CD8-positive, alpha-beta memory T cell (primary cell): Measurements from ENCODE around the gene FRK. TPM values are rescaled to one million over a fixed set of nuclear protein-coding genes. Genes with fewer than 3 reads are reported as not detected.

Source experiments
- CTCF ChIA-PET: fragments of 350-600 bp; sonication (Branson Sonifier 250); formaldehyde crosslinking; loops from one replicate; lab custom pipeline; 2021; ENCODE audit warnings: antibody characterized with exemption; lab: Charles Lee
- POLR2A ChIA-PET: fragments of 350-600 bp; sonication (Branson Sonifier 250); formaldehyde crosslinking; loops from one replicate; lab custom pipeline; 2021; ENCODE audit warnings: antibody characterized with exemption; lab: Charles Lee
- DNase-seq, 5 donors: peaks; one replicate each; pipeline versions ENCODE4 v3.0.0 to v3.0.0-alpha.2; 2020 to 2022; ENCODE audit warnings: mixed read lengths in 1 of 5
- H3K27ac ChIP-seq: one replicate; pipeline ENCODE4 v1.7.0; 2013; ENCODE audit warnings: low read depth, mild to moderate bottlenecking, low read length, moderate library complexity
- H3K27me3 ChIP-seq: 2 replicates; pipeline ENCODE4 v1.7.0; 2013; ENCODE audit warnings: low read length, mild to moderate bottlenecking; ENCODE audit not compliant: insufficient read depth, poor library complexity, severe bottlenecking
- H3K36me3 ChIP-seq: 2 replicates; pipeline ENCODE4 v1.7.0; 2013; ENCODE audit warnings: mild to moderate bottlenecking, low read length, moderate library complexity; ENCODE audit not compliant: insufficient read depth
- H3K4me1 ChIP-seq: 2 replicates; pipeline ENCODE4 v1.7.0; 2013; ENCODE audit warnings: mild to moderate bottlenecking, low read length, moderate library complexity; ENCODE audit not compliant: insufficient read depth
- H3K4me3 ChIP-seq: 2 replicates; pipeline ENCODE4 v1.7.0; 2013; ENCODE audit warnings: mild to moderate bottlenecking, low read length
- H3K9me3 ChIP-seq: 2 replicates; pipeline ENCODE4 v1.7.0; 2013; ENCODE audit warnings: mild to moderate bottlenecking, low read length
- H3K27ac Mint-ChIP-seq, 8 donors: one replicate each; pipeline ENCODE4 v1.8.0; 2020 to 2021; ENCODE audit warnings: mixed read lengths in 8 of 8, mild to moderate bottlenecking in 6 of 8, inconsistent platforms in 3 of 8, moderate library complexity in 3 of 8
- H3K27me3 Mint-ChIP-seq, 2 donors: one replicate each; pipeline ENCODE4 v1.8.0; 2020 to 2021; ENCODE audit warnings: mixed read lengths in 2 of 2, mild to moderate bottlenecking in 1 of 2, moderate library complexity in 1 of 2
- H3K36me3 Mint-ChIP-seq, 3 donors: one replicate each; pipeline ENCODE4 v1.8.0; 2020 to 2021; ENCODE audit warnings: mixed read lengths in 3 of 3, inconsistent platforms in 1 of 3, mild to moderate bottlenecking in 1 of 3
- H3K4me1 Mint-ChIP-seq, 3 donors: one replicate each; pipeline ENCODE4 v1.8.0; 2020 to 2021; ENCODE audit warnings: mixed read lengths in 3 of 3, inconsistent platforms in 1 of 3, mild to moderate bottlenecking in 1 of 3
- H3K4me3 Mint-ChIP-seq, 7 donors: one replicate each; pipeline ENCODE4 v1.8.0; 2020 to 2021; ENCODE audit warnings: mixed read lengths in 7 of 7, mild to moderate bottlenecking in 6 of 7, moderate library complexity in 4 of 7, inconsistent platforms in 2 of 7
- H3K9me3 Mint-ChIP-seq, 5 donors: one replicate each; pipeline ENCODE4 v1.8.0; 2020 to 2022; ENCODE audit warnings: mixed read lengths in 5 of 5, mild to moderate bottlenecking in 3 of 5, moderate library complexity in 2 of 5, inconsistent platforms in 1 of 5
- polyA plus RNA-seq: library from polyadenylated mRNA; unstranded; fragments of 300-500 nt; fragmentation: Illumina TruSeq; gene quantifications from one replicate; pipeline ENCODE4 v1.2.3, GENCODE V29; 2021
- total RNA-seq, 2 experiments: library from RNA; stranded (reverse); gene quantifications; one replicate each; pipeline ENCODE4 v1.2.3, GENCODE V29; 2021

The FRK gene
- total and polyA plus RNA-seq, 3 experiments from 2014 or later: 0.04 to 0.07 TPM; not detected in 1

- H3K4me1 Mint-ChIP-seq: no peaks in the 10 kb centered on the region
- Histone ChIP-seq H3K4me1 (no peaks in the 10 kb centered on the region), H3K9me3 (no peaks in the 10 kb centered on the region), H3K27me3 (no peaks in the 10 kb centered on the region), H3K4me3 (no peak overlapping the region), H3K36me3 (no peaks in the 10 kb centered on the region), H3K27ac (no peak overlapping the region)
- ChIA-PET POLR2A (no interaction called here), CTCF (no interaction called here)
- no peak for DNase-seq
- no peak overlapping the region for H3K27ac Mint-ChIP-seq
- no peak overlapping the region for H3K4me3 Mint-ChIP-seq
- H3K9me3 Mint-ChIP-seq: peaks cover 0 to 11% (median 0%) of the 10 kb centered on the region in 5 donors
- H3K27me3 Mint-ChIP-seq: peaks cover 4 to 23% of the 10 kb centered on the region in 2 donors
- H3K36me3 Mint-ChIP-seq: no peaks in the 10 kb centered on the region
Measured at GRCh38 chr6:116040993-116041392, 19.7 kb downstream of the FRK start.

GRCh38 chr6:116036885-116037284, 23.8 kb downstream of the FRK start:
- no peak overlapping the region for H3K4me3 ChIP-seq
- H3K27me3 ChIP-seq: no peaks in the 10 kb centered on the region
- no peaks in the 10 kb centered on the region for H3K4me1 Mint-ChIP-seq
- POLR2A ChIA-PET: no interaction called here
- no peaks in the 10 kb centered on the region for H3K36me3 Mint-ChIP-seq
- H3K27me3 Mint-ChIP-seq: peaks cover 3 to 18% of the 10 kb centered on the region in 2 donors
- no peaks in the 10 kb centered on the region for H3K4me1 ChIP-seq
- no peak overlapping the region for H3K27ac Mint-ChIP-seq
- no peaks in the 10 kb centered on the region for H3K9me3 ChIP-seq
- H3K9me3 Mint-ChIP-seq: no peaks in the 10 kb centered on the region
- no peak for DNase-seq
- CTCF ChIA-PET: no interaction called here
- H3K27ac ChIP-seq: no peak overlapping the region
- no peak overlapping the region for H3K4me3 Mint-ChIP-seq
- H3K36me3 ChIP-seq: no peaks in the 10 kb centered on the region

DNA sequence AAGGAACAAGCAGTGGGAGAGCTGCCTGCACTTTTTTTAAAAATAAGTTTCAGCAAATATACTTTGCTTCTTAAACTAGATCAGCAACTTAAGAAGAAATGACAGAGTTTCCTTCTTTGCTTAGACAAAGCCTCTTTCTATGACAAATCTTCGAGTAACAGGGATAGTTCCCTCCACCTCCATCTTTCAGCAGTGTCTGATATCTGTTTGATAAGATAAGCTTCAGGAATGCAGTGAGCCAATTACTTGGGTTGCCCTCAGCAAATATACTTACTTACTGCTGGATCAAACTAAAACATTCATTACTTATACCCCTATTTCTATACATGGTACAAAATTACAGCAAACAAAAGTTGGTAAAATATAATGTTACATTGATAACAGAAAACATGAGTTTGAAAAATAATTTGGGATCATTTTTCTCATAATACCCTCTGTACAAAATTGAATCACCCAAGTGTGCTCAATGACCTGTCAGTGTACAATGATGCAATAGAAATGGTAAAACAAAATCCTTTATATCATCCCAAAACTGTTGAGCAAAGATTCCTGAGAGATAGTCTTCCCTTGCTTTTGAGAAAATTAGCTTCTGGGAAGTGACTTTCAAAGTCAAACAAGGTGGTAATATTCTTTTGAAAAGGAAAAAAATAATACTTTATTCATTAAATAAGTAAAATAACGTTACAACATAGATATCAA, 24.5 kb downstream of the FRK start:
- Histone ChIP-seq H3K36me3 (no peaks in the 10 kb centered on the region), H3K27ac (no peak overlapping the region), H3K9me3 (no peaks in the 10 kb centered on the region), H3K27me3 (no peaks in the 10 kb centered on the region), H3K4me1 (no peaks in the 10 kb centered on the region), H3K4me3 (no peak overlapping the region)
- Mint-ChIP-seq H3K4me3 (no peak overlapping the region), H3K4me1 (no peaks in the 10 kb centered on the region), H3K9me3 (no peaks in the 10 kb centered on the region), H3K27ac (no peak overlapping the region), H3K36me3 (no peaks in the 10 kb centered on the region), H3K27me3 (peaks cover 3 to 14% of the 10 kb centered on the region in 2 donors)
- no peak for DNase-seq
- POLR2A ChIA-PET: no interaction called here
- CTCF ChIA-PET: no interaction called here

GRCh38 chr6:116035616-116036015, 25.1 kb downstream of the FRK start:
- no peak for DNase-seq
- no peaks in the 10 kb centered on the region for H3K4me1 Mint-ChIP-seq
- no peak overlapping the region for H3K27ac Mint-ChIP-seq
- peaks cover 3 to 11% of the 10 kb centered on the region in 2 donors for H3K27me3 Mint-ChIP-seq
- no peaks in the 10 kb centered on the region for H3K4me1 ChIP-seq
- no peak overlapping the region for H3K4me3 Mint-ChIP-seq
- H3K27ac ChIP-seq: no peak overlapping the region
- H3K9me3 Mint-ChIP-seq: no peaks in the 10 kb centered on the region
- no peaks in the 10 kb centered on the region for H3K36me3 Mint-ChIP-seq
- H3K4me3 ChIP-seq: no peak overlapping the region
- ChIA-PET CTCF (no interaction called here), POLR2A (no interaction called here)
- H3K9me3 ChIP-seq: no peaks in the 10 kb centered on the region
- H3K36me3 ChIP-seq: no peaks in the 10 kb centered on the region
- no peaks in the 10 kb centered on the region for H3K27me3 ChIP-seq

- H3K9me3 Mint-ChIP-seq: no peaks in the 10 kb centered on the region
- Histone ChIP-seq H3K4me3 (no peak overlapping the region), H3K27me3 (no peaks in the 10 kb centered on the region), H3K9me3 (no peaks in the 10 kb centered on the region), H3K4me1 (no peaks in the 10 kb centered on the region), H3K27ac (no peak overlapping the region), H3K36me3 (no peaks in the 10 kb centered on the region)
- no peak overlapping the region for H3K27ac Mint-ChIP-seq
- CTCF ChIA-PET: no interaction called here
- no peak for DNase-seq
- POLR2A ChIA-PET: no interaction called here
- H3K27me3 Mint-ChIP-seq: peaks cover 3 to 11% of the 10 kb centered on the region in 2 donors
- H3K4me1 Mint-ChIP-seq: no peaks in the 10 kb centered on the region
- no peaks in the 10 kb centered on the region for H3K36me3 Mint-ChIP-seq
- H3K4me3 Mint-ChIP-seq: no peak overlapping the region
Measured at GRCh38 chr6:116034327-116034726, 26.4 kb downstream of the FRK start.

DNA sequence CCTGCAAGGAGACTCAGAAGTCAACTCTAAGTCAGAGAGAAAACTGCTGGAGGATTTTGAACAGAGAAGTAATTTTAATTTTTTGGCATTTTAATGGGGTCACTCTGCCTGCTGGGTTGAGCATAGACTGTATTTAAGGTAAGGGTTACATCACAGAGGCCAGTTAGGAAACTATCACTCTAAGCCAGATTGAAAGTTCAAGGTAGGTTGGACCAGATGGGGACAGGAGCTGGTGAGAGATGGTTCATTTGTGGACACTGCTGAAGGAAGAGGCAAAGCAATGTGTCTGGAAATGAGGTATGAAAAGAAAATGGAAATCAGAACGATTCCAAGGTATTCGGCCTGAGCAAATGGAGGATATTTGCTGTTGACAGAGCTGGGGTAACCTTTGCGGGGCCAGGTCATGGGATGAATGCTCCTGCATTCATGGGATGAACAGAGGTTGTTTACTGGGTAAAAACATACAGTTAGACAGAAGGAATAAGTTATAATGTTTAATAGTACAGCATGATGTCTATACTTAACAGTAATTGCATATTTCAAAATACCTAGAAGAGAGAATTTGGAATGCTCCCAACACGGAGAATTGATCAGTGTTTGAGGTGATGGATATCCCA, 26.9 kb downstream of the FRK start:
- no peak for DNase-seq
- Histone ChIP-seq H3K9me3 (no peaks in the 10 kb centered on the region), H3K27me3 (no peaks in the 10 kb centered on the region), H3K4me3 (no peak overlapping the region), H3K36me3 (no peaks in the 10 kb centered on the region), H3K4me1 (no peaks in the 10 kb centered on the region), H3K27ac (no peak overlapping the region)
- H3K4me1 Mint-ChIP-seq: no peaks in the 10 kb centered on the region
- no peak overlapping the region for H3K4me3 Mint-ChIP-seq
- POLR2A ChIA-PET: no interaction called here
- H3K9me3 Mint-ChIP-seq: no peaks in the 10 kb centered on the region
- CTCF ChIA-PET: no interaction called here
- peaks cover 3 to 11% of the 10 kb centered on the region in 2 donors for H3K27me3 Mint-ChIP-seq
- H3K27ac Mint-ChIP-seq: no peak overlapping the region
- no peaks in the 10 kb centered on the region for H3K36me3 Mint-ChIP-seq

DNA sequence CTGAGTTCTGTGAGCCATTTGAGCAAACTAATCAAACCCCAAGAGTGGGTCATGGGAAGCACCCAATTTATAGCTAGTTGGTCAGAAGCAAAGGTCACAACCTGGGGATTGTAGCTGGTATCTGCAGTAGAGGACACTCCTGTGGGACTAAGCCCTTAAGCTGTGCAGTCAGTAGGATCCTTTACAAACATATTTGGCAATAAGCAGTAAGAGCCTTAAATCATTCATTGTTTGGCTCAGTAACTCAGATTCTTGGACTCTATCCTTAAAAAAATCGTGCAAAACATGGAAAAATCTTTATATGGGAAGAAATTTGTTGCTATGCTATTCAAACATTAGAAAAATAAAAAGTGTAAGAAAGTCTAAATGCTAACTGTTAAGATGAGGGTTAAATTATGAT, 29.9 kb downstream of the FRK start:
- H3K36me3 ChIP-seq: no peaks in the 10 kb centered on the region

GRCh38 chr6:116029535-116029934, 31.2 kb downstream of the FRK start:
- no peaks in the 10 kb centered on the region for H3K4me1 Mint-ChIP-seq
- no peak for DNase-seq
- no peak overlapping the region for H3K27ac Mint-ChIP-seq
- H3K4me3 ChIP-seq: no peak overlapping the region
- peaks cover 2 to 3% of the 10 kb centered on the region in 2 donors for H3K27me3 Mint-ChIP-seq
- no peaks in the 10 kb centered on the region for H3K9me3 ChIP-seq
- ChIA-PET CTCF (no interaction called here), POLR2A (no interaction called here)
- H3K4me1 ChIP-seq: no peaks in the 10 kb centered on the region
- H3K36me3 Mint-ChIP-seq: no peaks in the 10 kb centered on the region
- no peaks in the 10 kb centered on the region for H3K27me3 ChIP-seq
- no peaks in the 10 kb centered on the region for H3K36me3 ChIP-seq
- H3K9me3 Mint-ChIP-seq: no peaks in the 10 kb centered on the region
- no peak overlapping the region for H3K27ac ChIP-seq
- H3K4me3 Mint-ChIP-seq: no peak overlapping the region

More for the DNA sequence above, 29.9 kb downstream of the FRK start:
- no peak overlapping the region for H3K27ac ChIP-seq
- H3K4me3 ChIP-seq: no peak overlapping the region
- Mint-ChIP-seq H3K9me3 (no peaks in the 10 kb centered on the region), H3K36me3 (no peaks in the 10 kb centered on the region), H3K4me3 (no peak overlapping the region), H3K27ac (no peak overlapping the region), H3K4me1 (no peaks in the 10 kb centered on the region), H3K27me3 (peaks cover 4 to 8% of the 10 kb centered on the region in 2 donors)
- H3K27me3 ChIP-seq: no peaks in the 10 kb centered on the region
- POLR2A ChIA-PET: no interaction called here
- no peaks in the 10 kb centered on the region for H3K4me1 ChIP-seq
- H3K9me3 ChIP-seq: no peaks in the 10 kb centered on the region
- CTCF ChIA-PET: no interaction called here
- no peak for DNase-seq
